HG02938 (cell line): Measurements from ENCODE around the gene TLR6.

Experiments
- ATAC-seq: cut with Tn5 transposase; IDR thresholded peaks from one replicate; pipeline ENCODE4 v1.9.1; 2021; ENCODE audit warnings: mild to moderate bottlenecking, moderate library complexity; ENCODE audit not compliant: unreplicated experiment

Gene TLR6

GRCh38 chr4:38856524-38857337 lies at the start of gene TLR6:
TLR6 (minus strand) TSS chr4:38856817; CDS start chr4:38829473, 27,344 bp downstream.
- no peak for ATAC-seq

- no peak for ATAC-seq
Measured at GRCh38 chr4:38905652-38906385, 49.2 kb upstream of the TLR6 start.

- no peak for ATAC-seq
Measured at GRCh38 chr4:38904682-38905081, 48.1 kb upstream of the TLR6 start.

GRCh38 chr4:38904090-38904666 lies 47.6 kb upstream of the TLR6 start:
- no peak for ATAC-seq

- peak; percentile 52 for ATAC-seq
Measured at GRCh38 chr4:38902695-38903094, 46.1 kb upstream of the TLR6 start.

GRCh38 chr4:38902221-38902620 lies 45.6 kb upstream of the TLR6 start:
- no peak for ATAC-seq

GRCh38 chr4:38898245-38898644 lies 41.6 kb upstream of the TLR6 start:
- ATAC-seq: no peak

- no peak for ATAC-seq
Measured at GRCh38 chr4:38896940-38897339, 40.3 kb upstream of the TLR6 start.

GRCh38 chr4:38894322-38894982 lies 37.8 kb upstream of the TLR6 start:
- no peak for ATAC-seq

GRCh38 chr4:38891051-38891983 lies 34.7 kb upstream of the TLR6 start:
- no peak for ATAC-seq

- ATAC-seq: peak; percentile 52
Measured at GRCh38 chr4:38889143-38889542, 32.5 kb upstream of the TLR6 start.

- ATAC-seq: no peak
Measured at GRCh38 chr4:38884254-38884653, 27.6 kb upstream of the TLR6 start.

GRCh38 chr4:38876636-38877035 lies 20.0 kb upstream of the TLR6 start:
- no peak for ATAC-seq

GRCh38 chr4:38873290-38873944 lies 16.8 kb upstream of the TLR6 start:
- no peak for ATAC-seq

- no peak for ATAC-seq
Measured at GRCh38 chr4:38872620-38873019, 16.0 kb upstream of the TLR6 start.

- no peak for ATAC-seq
Measured at GRCh38 chr4:38871593-38871992, 15.0 kb upstream of the TLR6 start.

- no peak for ATAC-seq
Measured at GRCh38 chr4:38870098-38870808, 13.6 kb upstream of the TLR6 start.

- ATAC-seq: no peak
Measured at GRCh38 chr4:38869511-38869910, 12.9 kb upstream of the TLR6 start.
